NCI-H2227 (cell line): ENCODE data around the gene LRPAP1.

Experiments used
- DNase-seq: peaks from one replicate; lab custom pipeline; 2025; ENCODE audit not compliant: unreplicated experiment; lab: John Stamatoyannopoulos, UW

LRPAP1 gene

GRCh38 chr4:3502941-3503936 lies 29.0 kb downstream of the LRPAP1 start:
- no peak for DNase-seq

GRCh38 chr4:3501825-3502425 lies 30.3 kb downstream of the LRPAP1 start:
- DNase-seq = no peak

GRCh38 chr4:3501126-3501824 lies 30.9 kb downstream of the LRPAP1 start:
- no peak for DNase-seq

GRCh38 chr4:3500634-3501101 lies 31.6 kb downstream of the LRPAP1 start:
- DNase-seq = no peak

DNA sequence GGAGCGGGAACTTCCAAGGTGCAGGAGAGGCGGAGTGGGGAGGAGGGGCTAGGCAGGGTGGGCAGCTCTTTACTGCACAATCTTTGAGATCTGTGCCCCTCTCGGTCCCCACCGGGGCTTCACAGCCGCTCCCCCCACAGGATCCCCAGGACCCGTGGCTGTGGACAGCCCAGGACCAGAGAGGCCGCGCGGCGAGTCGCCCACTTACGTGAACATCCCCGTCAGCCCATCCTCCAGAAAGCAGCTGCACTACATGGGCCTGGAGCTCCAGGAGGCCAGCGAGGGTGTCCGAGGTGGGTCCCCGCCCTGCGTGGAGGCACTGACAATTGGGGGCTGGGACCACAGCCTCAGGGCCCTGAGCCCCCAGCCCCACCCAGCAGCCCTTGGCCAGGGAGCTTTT lies 32.1 kb downstream of the LRPAP1 start:
- no peak for DNase-seq

DNA sequence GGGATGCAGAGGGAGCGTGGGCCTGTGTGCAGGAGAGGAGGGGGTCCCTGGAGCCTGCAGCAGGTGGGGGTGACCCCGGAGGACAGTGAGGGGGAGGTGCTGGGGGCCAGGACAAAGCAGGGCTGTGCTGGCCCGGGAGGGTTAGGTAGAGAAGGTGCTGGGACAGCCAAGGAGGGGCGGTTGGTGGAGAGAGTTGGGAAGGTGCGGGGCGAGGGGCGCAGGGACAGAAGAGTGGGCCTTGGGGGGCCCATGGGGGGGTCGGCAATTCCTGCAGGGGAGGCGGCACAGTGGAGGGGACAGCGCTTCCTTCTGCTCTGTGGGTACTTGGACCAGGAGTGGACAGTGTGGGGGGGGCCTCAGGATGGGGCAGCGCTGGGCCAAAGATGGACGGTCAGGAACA lies 32.5 kb downstream of the LRPAP1 start:
- DNase-seq = no peak

GRCh38 chr4:3498901-3499510 lies 33.2 kb downstream of the LRPAP1 start:
- no peak for DNase-seq

DNA sequence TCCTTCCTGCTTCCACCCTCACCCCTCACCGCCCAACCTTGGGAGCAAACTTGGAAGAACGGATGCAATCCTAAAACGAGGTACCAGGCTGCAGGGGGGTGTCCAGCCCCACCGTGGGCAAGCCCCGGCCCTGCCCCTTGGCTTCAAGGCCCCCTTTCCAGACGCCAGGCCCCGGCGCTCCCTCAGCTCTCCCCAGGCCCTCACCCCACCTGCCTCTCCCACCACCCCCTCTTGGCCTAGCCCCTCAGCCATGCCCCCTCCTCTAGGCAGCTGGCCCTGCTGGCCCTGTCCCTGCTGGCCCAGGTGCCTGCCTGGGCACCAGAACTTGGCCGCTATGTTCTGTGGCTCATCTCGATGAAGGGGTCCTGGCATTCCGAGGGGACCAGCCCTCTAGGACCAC lies 33.8 kb downstream of the LRPAP1 start:
- DNase-seq = no peak

- no peak for DNase-seq
Measured at GRCh38 chr4:3497523-3498389, 34.5 kb downstream of the LRPAP1 start.

DNA sequence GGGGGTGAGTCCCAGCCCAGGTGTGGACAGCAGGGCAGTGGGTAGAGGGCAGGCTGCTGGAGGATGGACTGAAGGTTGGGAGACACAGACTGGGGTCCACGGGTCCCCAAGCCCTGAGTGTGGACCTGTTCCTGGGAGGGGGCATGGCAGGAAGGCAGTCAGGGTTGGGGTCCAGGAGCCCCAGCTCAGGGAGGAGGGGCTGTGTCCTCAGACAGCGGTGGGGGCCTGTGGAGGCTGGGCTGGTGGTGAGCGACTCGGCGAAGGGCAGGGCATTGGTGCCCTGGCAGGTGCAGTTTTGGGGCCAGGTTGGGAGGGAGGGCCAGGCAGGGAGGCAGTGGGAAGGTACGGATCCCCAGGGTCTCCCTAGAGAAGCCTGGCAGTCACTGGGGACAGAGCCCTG lies 35.1 kb downstream of the LRPAP1 start:
- DNase-seq = no peak

DNA sequence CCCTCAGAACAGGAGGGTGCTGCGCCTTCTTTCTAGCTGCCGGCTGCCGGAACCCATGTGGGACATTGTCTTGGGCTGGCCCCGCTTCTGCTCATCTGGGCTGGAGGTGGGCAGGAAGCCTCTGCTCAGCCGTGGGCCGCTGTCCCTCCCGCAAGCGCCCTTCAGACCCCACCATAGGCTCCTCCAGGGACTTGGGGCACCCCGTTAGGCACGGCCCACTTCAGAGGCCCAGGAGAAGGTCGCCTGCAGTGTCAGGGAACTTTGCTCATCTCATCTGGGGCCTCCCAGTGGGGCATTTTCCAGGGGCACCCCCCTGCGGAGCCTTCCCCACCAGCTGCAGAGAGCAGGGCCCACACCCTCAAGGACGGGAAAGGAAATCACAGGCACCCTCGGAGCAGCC lies 36.2 kb downstream of the LRPAP1 start:
- no peak for DNase-seq

DNA sequence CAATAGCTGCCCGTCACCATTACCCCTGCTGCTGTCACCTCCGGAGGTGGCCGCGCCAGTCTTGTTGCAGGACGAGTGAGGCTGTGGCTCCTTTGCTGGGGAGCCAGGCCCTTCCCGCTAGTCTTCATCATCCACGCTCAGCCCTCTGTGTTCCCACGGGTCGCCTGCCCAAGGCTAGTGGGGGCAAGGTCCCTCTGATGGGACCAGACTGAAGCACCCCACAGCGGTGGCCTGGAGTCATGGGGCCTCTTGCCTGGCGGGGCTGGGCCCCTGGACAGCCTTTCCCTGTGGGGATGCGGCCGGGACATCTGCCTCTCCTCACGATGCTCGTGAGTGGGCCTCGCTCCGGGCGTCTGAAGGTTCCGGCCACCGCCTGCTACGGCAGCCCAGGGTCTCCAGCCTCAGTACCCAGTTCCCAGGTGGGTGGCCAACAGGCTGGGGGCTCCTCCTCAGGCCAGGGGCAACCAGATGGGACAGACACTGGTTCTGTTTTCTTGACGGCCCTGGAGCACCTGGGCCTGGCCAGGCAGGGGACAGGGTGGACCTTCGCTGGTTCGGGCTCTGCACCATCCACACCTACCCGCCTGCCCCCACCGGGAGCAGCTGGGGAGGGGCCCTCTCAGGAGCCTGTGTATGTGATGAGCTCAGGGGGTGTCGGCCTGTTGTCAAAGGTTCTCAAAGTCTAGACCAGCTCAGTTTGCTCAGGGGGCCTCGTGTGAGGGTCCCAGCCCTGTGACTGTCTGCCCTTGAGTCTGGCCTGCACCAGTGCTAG lies 36.8 kb downstream of the LRPAP1 start:
- DNase-seq = no peak

GRCh38 chr4:3494462-3494871 lies 37.8 kb downstream of the LRPAP1 start:
- no peak for DNase-seq

DNA sequence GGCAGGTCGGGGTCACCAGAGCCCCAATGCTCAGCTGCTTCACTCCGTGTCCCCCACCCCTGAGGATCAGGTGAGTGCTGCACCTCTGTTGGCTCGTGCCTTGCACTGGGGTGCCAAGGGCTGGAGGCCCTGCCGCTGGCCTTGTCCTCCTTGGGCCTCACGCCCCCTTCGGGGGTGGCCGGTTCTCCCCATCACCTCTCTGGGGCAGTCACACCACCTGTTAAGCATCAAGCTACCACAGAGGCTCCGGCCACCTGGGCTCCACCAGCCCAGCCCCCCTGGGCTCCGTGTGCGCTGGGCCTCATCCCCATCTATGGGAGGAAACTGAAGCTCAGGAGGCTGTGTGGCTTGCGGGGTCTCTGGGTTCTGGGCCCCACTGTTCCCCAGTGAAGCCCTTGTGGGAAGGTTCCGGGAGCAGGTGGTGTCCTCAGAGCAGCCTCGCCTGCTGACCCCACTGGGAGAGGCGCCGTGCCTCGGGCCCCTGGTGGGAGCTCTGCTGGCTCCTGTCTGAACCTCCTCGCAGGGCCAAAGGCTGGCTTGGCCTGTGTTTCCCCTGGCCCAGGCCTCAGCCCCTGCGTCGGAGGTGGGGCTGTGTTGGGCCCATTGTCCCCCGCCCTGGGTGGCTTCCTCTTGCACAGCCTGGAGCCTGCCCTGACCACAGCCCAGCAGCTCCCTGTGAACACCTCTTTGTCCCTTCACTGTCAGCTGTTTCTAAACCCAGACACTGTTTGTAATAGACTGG lies 38.3 kb downstream of the LRPAP1 start:
- no peak for DNase-seq

GRCh38 chr4:3492741-3493719 lies 39.2 kb downstream of the LRPAP1 start:
- DNase-seq = no peak

- DNase-seq = no peak
Measured at GRCh38 chr4:3491681-3492405, 40.4 kb downstream of the LRPAP1 start.

- no peak for DNase-seq
Measured at GRCh38 chr4:3489451-3489962, 42.7 kb downstream of the LRPAP1 start.
